Lower leg skin (tissue), 4 donors: Measurements from ENCODE around the gene SGO2. TPM values are rescaled to one million over a fixed set of nuclear protein-coding genes. Genes with fewer than 3 reads are reported as not detected.

Source experiments
- DNase-seq, 2 donors: peaks; one replicate each; pipeline ENCODE4 v3.0.0-alpha.2; 2019; ENCODE audit warnings: low spot score in 2 of 2
- H3K4me3 ChIP-seq: fragments of 200-600 bp; sonication (generic); 2 replicates; pipeline ENCODE4 v1.5.1; 2017; ENCODE audit warnings: mild to moderate bottlenecking, low read depth; ENCODE audit not compliant: poor library complexity, severe bottlenecking
- CTCF ChIP-seq, 3 donors: fragments of 450-650 bp; IDR thresholded peaks; one replicate each; pipeline ENCODE4 v1.5.1; 2016; ENCODE audit warnings: antibody characterized with exemption in 3 of 3, mild to moderate bottlenecking in 3 of 3, moderate library complexity in 2 of 3
- POLR2A ChIP-seq, 2 donors: fragments of 450-650 bp; IDR thresholded peaks; one replicate each; pipeline ENCODE4 v1.6.1; 2016 to 2017; ENCODE audit warnings: antibody characterized with exemption in 2 of 2, mild to moderate bottlenecking in 1 of 2, moderate library complexity in 1 of 2
- WGBS, 2 donors: methylation state at CpG; one replicate each; pipeline ENCODE4 v1.1.5; 2018; 5-methylcytosine and 5-hydroxymethylcytosine counted together
- intact Hi-C: fragments of 100-400 bp; cut with DNase I; formaldehyde crosslinking; loops from one replicate; pipeline ENCODE4 v1.15.0; 2023; ENCODE audit warnings: low total_unique reads
- total RNA-seq, 4 donors: library from RNA; depleted of rRNA; stranded (reverse); fragments of >200 nt; gene quantifications; one replicate each; pipeline ENCODE4 v1.1.0, GENCODE V29; 2016

The SGO2 gene
- total RNA-seq, 4 donors from 2014 or later, result 0.57 to 3.5 (median 1.5) TPM

DNA sequence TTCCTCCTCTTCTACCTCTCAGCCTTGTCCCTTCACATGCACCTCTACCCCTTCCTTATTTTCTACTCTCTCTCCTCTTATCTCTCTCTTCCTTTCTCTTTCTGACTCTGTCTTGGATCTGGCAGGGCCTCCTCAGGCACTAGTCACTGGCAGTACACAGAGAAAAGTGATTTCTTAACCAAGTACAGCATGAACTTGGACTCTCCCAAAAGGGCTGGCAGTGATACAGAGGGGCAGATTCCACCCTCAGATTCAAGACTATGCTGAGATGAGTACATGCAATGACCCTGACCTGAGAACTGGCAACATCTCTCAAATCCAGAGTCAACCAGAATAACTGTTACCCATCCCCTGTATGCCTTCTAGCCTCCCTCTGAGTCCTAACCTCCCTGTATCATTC, 64.1 kb downstream of the SGO2 start:
- TF ChIP-seq POLR2A (IDR thresholded peaks at IDR 0.05) (no peak), CTCF (IDR thresholded peaks at IDR 0.05) (no peak)
- peak; percentile 83 to 92 for DNase-seq
- intact Hi-C loops, result no loop called here
- no peak overlapping the region for H3K4me3 ChIP-seq

- no peak for TF ChIP-seq POLR2A (IDR thresholded peaks at IDR 0.05)
- TF ChIP-seq CTCF (IDR thresholded peaks at IDR 0.05), result no peak
These were observed 65.3 kb downstream of the SGO2 start for GRCh38 chr2:200591308-200591707.

GRCh38 chr2:200592406-200593075, 66.5 kb downstream of the SGO2 start:
- TF ChIP-seq POLR2A (IDR thresholded peaks at IDR 0.05) (no peak), CTCF (IDR thresholded peaks at IDR 0.05) (no peak)
- 80 to 87% methylated on average over 1 of the region's 1 CpG for WGBS, 2 donors
- no peak overlapping the region for H3K4me3 ChIP-seq
- DNase-seq, result no peak
- intact Hi-C loops, result no loop called here

More at GRCh38 chr2:200591308-200591707, 65.3 kb downstream of the SGO2 start:
- intact Hi-C loops, result no loop called here
- DNase-seq, result no peak
- no peak overlapping the region for H3K4me3 ChIP-seq
- 75 to 89% methylated on average over 5 of the region's 5 CpGs for WGBS, 2 donors

DNA sequence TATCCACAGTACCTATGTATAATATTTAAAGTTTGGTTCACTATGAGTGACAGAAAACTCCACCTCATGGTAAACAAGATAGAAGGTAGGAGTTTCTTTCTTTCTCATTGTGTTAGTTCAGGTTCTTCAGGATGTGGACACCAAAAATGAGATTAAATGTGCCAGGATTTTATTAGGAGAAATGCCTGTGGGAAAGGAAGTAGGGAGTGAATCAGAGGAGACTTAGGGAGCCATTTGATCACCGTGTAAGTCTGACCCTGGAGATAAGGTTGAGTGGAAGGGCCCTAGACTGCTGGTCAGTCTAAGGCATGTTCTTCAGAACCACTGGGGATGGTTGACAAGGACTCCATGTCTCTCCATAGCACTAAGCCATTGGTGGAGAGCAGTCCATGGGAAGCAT, 67.9 kb downstream of the SGO2 start:
- H3K4me3 ChIP-seq, result no peak overlapping the region
- TF ChIP-seq CTCF (IDR thresholded peaks at IDR 0.05) (no peak), POLR2A (IDR thresholded peaks at IDR 0.05) (no peak)
- intact Hi-C loops, result no loop called here
- DNase-seq, result no peak
- WGBS, 2 donors, result 41 to 59% methylated on average over 1 of the region's 1 CpG

DNA sequence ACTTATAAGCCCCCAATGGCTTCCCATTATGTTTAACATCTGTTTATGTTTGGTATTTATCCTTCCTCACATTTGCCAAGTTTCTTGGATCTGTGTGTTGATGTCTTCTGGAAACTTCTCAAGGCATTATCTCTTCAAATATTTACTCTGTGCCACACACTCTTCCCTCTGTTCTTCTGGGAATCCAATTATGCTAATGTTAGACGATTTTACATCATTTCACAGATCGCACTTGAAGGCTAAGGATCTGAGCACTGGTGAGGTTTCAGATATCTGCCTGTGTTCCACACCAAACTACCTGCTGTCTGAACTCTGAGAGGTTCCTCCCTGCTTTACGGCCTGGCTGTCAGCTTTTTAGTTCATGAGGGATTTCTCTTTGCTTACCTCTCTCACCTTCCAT, 69.9 kb downstream of the SGO2 start:
- no peak overlapping the region for H3K4me3 ChIP-seq
- WGBS, 2 donors, result 74 to 93% methylated on average over 2 of the region's 3 CpGs
- DNase-seq, result no peak
- intact Hi-C loops, result no loop called here
- TF ChIP-seq CTCF (IDR thresholded peaks at IDR 0.05) (no peak), POLR2A (IDR thresholded peaks at IDR 0.05) (no peak)
